ENCODE measurements around the gene LHX4. TPM values are rescaled to one million over a fixed set of nuclear protein-coding genes. Genes with fewer than 3 reads are reported as not detected.
A peak's percentile ranks its signal among the peaks of the same experiment; 100 is the strongest.

The LHX4 gene
- polyA plus RNA-seq, 1 donor: 1.6 TPM

GRCh38 chr1:180259431-180260338, 29.6 kb downstream of the LHX4 start:
- DNase-seq: no peak

DNA sequence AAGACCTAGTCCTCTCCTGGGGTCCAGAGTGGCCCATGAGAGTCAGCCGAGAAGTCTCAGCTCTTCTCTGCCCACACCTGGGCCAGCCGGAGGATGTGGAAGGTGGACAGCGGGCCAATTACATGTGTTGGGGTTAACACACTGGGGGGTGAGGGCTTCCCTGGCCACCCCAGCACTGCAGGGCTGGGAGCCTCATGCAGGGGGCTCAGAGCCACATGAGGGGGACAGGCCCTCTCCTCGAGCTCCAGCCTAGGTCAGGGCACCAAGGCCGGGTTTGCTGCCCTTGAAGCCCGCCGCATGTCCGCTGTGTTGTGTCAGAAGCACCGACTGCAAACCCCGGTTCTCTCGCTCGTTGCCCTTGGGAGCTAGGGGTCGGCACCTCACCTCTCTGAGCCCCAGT, 30.5 kb downstream of the LHX4 start:
- DNase-seq: no peak

DNA sequence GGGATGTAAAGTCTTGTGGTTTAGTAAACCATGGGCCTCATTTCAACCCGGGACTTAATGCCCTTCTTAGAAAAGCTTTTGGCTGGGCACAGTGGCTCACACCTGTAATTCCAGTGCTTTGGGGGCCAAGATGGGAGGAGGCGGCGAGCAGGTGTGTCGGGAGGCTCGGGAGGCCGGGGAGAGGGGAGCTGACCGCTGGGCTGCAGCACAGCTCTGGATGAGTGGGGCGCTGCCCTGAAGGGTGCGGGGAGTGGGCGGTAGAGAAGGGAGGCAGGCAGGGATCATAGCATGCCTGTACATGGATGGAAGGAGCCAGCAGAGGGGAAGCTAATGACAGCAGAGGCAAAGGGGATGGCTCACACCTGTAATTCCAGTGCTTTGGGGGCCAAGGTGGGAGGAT, 31.0 kb downstream of the LHX4 start:
- no peak for DNase-seq

GRCh38 chr1:180261524-180262155, 31.6 kb downstream of the LHX4 start:
- no peak for DNase-seq

GRCh38 chr1:180262628-180263488, 32.8 kb downstream of the LHX4 start:
- no peak for DNase-seq

DNA sequence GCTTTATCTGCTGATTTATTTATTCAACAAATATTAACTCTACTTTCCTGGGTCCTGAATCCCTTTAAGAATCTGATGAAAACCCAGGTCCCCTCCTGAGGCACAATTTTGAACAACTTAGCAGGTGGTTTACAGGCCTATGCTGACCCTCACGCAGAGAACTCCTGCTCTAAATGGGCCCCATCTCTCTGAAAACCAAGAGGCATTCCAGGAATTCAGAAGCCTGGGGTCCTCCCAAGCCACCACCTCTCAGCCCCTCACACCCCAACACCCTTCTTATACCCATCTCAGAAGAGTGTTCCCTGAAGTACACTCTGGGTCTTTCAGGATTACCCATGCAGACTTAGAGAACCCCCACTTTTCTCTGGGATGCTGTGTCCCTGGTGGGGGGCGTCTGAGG, 34.5 kb downstream of the LHX4 start:
- DNase-seq: no peak

DNA sequence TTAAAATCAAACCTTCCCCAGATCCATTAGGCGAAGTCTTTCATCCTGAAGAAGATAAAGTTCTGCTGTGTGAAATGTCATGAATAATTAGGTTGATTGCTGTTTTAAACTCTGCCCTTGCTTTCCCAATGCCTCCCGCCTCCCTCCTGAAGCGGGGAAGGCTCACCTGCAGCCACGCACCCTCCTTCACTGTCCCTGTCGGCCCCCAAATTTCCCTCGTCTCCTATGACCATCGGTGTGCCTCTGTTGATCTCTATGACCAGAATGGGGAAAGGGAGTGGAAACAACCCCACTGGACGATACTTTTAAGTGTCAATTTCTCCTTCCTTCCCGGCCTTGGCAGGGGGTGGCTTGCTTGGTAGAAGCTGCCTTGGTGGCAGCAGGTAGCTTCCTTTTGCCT, 35.1 kb downstream of the LHX4 start:
- no peak for DNase-seq

GRCh38 chr1:180265871-180266270, 35.8 kb downstream of the LHX4 start:
- no peak for DNase-seq

DNA sequence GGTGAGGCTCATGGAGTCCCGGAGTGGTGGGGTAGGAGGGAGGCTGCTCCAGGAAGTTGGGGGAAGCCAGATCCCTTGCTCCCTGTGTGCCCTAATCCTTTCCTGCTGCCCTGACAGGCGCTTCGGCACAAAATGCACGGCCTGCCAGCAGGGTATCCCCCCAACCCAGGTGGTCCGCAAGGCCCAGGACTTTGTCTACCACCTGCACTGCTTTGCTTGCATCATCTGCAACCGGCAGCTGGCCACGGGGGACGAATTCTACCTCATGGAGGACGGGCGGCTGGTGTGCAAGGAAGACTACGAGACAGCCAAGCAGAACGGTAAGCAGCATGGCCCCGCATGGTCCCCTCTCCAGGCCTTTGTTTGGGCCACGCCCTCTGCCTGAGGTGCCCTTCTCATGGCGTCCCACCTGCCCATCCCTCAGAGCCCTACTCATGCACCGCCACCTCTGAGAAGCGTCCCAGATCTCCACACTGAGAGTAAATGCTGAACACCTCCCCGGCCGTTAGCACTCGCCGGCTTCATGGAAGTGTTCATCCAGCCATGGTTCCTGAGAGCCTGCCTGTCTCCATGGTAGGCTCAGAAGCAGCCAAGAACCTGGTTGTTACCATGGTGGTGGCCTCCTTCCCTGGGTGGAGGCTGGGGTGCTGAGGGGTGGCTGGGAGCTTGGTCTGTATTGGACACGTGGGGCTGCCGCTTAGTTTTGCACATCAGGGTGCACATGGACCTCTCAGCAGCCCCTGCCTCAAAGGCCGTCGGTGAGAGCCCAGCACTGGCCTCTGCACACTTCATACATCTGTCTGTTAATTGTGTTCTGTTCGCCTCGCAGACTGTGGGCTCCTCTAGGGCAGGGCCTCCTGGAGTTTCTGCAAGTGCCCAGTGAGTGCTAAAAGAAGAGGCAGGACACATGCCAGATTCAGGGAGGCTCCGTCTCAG, 36.5 kb downstream of the LHX4 start:
- no peak for DNase-seq

DNA sequence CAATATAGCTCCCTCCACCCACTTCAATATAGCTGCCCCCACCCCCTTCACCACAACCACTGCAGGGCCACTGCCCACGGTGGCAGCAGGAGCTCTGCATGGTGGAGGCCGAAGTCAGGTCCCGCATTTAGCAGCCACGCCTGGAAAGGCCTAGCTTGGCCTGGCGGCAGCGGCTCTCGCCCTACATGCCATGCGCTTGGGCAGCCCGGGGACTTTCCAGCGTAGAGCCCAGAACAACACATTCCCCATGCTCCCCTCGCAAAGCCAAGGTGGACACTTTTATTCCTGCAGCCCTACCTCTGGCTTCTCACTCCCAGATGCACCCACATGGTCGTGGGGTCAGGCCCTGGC, 37.1 kb downstream of the LHX4 start:
- DNase-seq: no peak

- DNase-seq: no peak
Measured at GRCh38 chr1:180267761-180268555, 37.9 kb downstream of the LHX4 start.

- DNase-seq: no peak
Measured at GRCh38 chr1:180268556-180269075, 38.6 kb downstream of the LHX4 start.

DNA sequence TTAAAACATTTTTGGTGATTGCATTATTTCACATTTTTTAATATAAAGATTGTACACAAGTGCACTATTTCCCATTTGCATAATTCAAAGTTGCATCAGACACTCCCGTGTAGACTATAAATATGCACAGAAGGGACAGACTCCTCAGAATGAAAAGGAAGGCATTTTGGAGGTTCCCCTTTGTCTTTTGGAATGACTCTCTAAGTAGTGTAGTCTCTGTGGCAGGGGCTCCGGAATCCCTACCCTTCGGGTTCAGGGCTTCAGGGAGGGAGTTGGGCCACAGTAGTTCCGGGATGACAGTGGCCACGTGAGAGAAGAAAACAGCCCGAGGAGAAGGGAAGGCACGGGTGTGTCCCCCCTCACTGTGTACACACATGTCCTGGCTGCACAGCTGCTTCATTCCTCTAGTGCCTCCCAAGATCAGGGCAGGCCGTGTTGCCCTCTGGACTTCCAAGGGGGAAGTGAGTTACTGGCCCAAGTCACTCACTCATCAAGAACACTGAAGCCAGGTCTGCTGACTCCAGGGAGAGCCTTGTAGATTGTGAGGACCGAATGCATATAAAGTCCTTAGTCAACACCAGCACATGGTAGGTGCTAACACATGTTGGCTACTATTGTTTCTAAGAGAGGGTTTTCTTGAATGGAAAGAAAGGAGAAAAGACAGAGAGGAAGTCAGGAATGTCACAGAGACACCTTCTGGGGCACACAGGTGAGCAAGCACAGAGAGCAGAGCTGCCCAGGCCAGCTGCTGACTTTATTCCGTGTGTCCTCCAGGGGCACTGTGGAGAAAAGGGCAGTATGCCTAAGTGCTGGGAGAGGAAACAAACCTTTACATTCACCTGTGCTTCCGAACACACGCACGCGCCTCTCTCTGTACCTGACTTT, 39.8 kb downstream of the LHX4 start:
- no peak for DNase-seq

GRCh38 chr1:180270530-180271271, 40.6 kb downstream of the LHX4 start:
- no peak for DNase-seq

GRCh38 chr1:180271272-180272255, 41.5 kb downstream of the LHX4 start:
- peak; percentile 51 for DNase-seq

GRCh38 chr1:180272395-180272794, 42.3 kb downstream of the LHX4 start:
- no peak for DNase-seq

DNA sequence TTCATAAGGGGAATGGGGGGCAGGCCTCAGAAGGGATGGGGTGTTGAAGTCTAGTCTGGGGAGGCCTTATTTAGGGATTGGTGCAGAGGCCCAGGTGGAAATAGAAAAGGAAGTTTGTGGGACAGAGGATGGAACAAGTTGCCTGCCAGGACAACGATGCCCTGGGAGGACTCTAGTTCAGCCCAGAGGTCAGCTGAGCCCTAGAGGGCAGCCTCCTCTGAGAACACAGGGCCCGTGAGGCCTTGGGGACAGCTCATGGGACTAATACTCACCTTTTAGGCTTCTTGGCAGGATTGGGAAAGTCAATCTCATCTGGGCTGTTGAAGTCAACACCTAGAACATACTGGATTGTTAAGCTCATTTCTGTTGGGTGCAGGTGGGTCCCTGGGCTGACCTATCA, 43.0 kb downstream of the LHX4 start:
- no peak for DNase-seq

GRCh38 chr1:180274221-180274620, 44.2 kb downstream of the LHX4 start:
- no peak for DNase-seq
